ENCODE data around the gene SPEF2. TPM values are rescaled to one million over a fixed set of nuclear protein-coding genes. Genes with fewer than 3 reads are reported as not detected.
A peak's percentile ranks its signal among the peaks of the same experiment; 100 is the strongest.

Gene SPEF2
- total RNA-seq, 1 experiment from 2014 or later, result 2.3 TPM

DNA sequence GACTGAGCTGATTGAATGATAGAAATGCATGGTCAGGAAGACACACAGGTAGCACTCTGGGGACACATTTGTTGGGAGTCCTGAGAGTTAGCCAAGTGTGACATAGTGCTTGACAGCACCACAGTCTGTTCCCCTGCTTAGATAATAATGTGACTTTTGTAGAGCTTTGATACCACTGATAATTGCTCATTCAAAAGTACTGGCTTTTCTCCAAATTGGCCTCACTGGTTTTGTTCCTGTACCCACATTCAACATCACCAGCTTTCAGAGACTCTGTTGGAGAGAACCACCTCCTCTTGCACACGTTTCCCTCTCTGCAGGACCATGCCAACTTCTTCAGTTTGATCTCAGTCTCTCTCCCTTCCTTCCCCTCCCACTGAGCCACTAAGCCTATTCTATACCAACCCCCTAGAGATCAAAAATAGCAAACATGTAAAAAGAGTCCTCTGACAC lies 186.6 kb downstream of the SPEF2 start:
- in situ Hi-C loops (cut with HindIII; ENCODE audit: low pct_unique_long_range_greater_than_20kb, low sequenced_read_pairs), result no loop called here
- DNase-seq (ENCODE audit: low read depth), result no peak

DNA sequence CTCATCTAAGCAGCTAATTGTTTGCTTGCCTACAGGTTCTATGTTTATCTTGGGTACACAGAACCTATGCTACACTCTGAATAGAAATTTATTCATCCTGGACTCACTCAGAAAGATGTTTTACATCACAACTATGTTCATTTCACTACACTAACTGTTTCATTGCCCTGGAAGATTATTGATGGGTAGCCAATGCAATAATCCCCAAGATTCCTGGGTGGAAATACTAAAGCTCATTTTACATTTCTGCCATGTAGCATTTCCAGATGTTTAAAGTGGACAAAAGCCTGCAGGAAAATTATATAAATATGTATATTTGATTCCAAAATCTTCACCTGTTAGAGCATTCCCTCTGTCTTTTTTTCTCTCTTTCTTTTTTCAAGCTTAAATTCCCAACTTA lies 187.2 kb downstream of the SPEF2 start:
- no peak for DNase-seq (ENCODE audit: low read depth)
- in situ Hi-C loops (cut with HindIII; ENCODE audit: low pct_unique_long_range_greater_than_20kb, low sequenced_read_pairs), result no loop called here

GRCh38 chr5:35810601-35811000 lies 192.9 kb downstream of the SPEF2 start:
- in situ Hi-C loops (cut with HindIII; ENCODE audit: low pct_unique_long_range_greater_than_20kb, low sequenced_read_pairs), result no loop called here
- no peak for DNase-seq (ENCODE audit: low read depth)

GRCh38 chr5:35811108-35811741 lies 193.6 kb downstream of the SPEF2 start:
- in situ Hi-C loops (cut with HindIII; ENCODE audit: low pct_unique_long_range_greater_than_20kb, low sequenced_read_pairs), result no loop called here
- no peak for DNase-seq (ENCODE audit: low read depth)

DNA sequence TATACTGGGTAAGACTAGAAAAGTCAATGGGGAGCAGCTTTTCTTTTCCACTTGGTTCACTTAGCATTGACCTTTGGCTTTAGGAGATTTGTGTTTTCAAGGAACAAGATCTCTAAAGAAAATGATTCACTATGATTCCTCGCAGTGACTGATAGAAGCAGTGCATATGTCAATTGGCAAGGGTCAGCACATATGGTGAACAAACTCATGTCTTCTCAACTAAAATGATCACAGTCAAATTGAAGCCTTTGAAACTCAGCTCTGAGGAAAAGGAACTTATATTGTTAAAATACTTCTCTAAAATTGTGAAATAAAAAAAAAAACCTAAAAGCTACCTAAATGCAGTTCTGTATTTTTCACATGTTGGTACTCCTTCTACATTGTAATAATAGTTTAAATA lies 195.9 kb downstream of the SPEF2 start:
- in situ Hi-C loops (cut with HindIII; ENCODE audit: low pct_unique_long_range_greater_than_20kb, low sequenced_read_pairs), result no loop called here

DNA sequence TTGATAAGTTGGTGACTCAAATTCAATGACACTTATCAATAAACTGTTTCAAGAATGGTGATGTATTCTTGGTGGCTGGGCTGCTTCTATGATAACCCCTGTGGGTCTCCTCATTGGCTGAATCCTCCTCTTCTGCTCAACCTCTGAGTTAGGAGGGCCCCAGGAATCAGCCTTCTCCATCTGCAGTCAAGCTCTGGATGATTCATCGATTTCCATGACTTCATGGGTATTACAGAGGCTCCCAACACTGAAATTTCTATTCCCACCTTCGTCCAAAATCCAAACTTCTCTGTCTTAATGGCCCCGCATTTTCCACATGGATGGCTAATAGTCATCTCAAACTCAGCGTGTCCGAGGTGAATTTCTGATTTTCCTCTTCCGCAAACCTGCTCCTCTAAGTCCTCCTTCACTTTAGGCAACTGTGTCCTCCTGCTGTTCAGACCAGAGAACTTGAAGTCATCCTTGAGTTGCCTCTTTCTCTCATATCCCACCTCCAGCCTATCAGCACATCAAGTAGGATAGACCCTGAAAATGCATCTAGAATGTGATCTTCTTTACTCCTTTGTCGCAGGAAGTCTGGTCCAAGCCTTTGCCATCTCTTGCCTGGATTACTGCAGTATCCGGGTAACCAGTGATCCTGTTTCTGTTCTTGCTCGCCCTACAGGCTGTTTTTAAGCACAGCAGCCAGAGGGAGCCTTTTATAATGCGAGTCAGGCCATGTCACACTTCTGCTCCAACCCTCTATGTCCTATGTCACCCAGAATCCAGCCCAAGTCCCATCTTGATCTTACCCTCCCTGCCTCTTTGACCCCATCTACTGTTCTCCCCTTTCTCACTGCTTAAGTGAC lies 197.7 kb downstream of the SPEF2 start:
- in situ Hi-C loops (cut with HindIII; ENCODE audit: low pct_unique_long_range_greater_than_20kb, low sequenced_read_pairs), result no loop called here
- peak; percentile 8 for DNase-seq (ENCODE audit: low read depth)

More for the DNA sequence above, 195.9 kb downstream of the SPEF2 start:
- DNase-seq (ENCODE audit: low read depth), result no peak

GRCh38 chr5:35816881-35817521 lies 199.3 kb downstream of the SPEF2 start:
- DNase-seq (ENCODE audit: low read depth), result no peak
- in situ Hi-C loops (cut with HindIII; ENCODE audit: low pct_unique_long_range_greater_than_20kb, low sequenced_read_pairs), result no loop called here

DNA sequence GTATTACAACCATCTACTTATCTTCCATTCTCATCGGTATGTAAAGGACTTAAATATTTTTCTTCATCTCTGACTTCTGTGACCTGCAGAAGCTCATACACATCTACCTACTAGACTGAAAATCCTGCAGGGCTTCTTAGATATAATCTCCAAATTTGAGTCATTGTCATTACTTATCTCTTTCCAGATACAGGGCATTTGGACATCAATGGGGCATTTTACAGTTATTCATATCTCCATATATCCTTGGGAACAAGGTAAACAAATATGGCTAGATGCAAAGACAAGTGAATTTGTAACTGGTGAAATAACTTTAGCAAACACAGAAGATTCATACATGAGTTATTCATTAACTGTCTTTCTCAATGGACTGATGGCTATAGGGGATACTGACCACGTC lies 201.4 kb downstream of the SPEF2 start:
- in situ Hi-C loops (cut with HindIII; ENCODE audit: low pct_unique_long_range_greater_than_20kb, low sequenced_read_pairs), result no loop called here
- no peak for DNase-seq (ENCODE audit: low read depth)

GRCh38 chr5:35819668-35820067 lies 202.0 kb downstream of the SPEF2 start:
- in situ Hi-C loops (cut with HindIII; ENCODE audit: low pct_unique_long_range_greater_than_20kb, low sequenced_read_pairs), result no loop called here
- no peak for DNase-seq (ENCODE audit: low read depth)

DNA sequence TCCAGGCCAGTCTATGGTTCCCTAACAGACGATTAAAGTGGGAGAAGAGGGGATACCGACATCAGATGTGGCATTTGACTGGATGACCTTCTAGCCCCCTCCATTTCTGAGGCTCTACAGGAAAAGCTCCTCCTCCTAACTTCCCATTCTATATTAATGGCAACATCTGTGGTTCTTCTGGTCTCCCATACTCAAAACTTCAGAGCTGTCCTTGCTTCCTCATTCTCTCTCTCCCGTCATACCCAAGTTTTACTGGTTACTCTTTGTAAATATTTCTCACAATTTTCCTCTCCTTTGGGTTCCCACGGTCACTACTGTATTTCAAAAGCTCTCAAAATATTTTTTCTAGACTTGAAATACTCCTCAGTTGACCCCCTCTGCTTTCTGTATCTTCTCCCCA lies 203.1 kb downstream of the SPEF2 start:
- DNase-seq (ENCODE audit: low read depth), result no peak
- in situ Hi-C loops (cut with HindIII; ENCODE audit: low pct_unique_long_range_greater_than_20kb, low sequenced_read_pairs), result no loop called here

GRCh38 chr5:35821513-35821912 lies 203.8 kb downstream of the SPEF2 start:
- DNase-seq (ENCODE audit: low read depth), result no peak
- in situ Hi-C loops (cut with HindIII; ENCODE audit: low pct_unique_long_range_greater_than_20kb, low sequenced_read_pairs), result no loop called here

DNA sequence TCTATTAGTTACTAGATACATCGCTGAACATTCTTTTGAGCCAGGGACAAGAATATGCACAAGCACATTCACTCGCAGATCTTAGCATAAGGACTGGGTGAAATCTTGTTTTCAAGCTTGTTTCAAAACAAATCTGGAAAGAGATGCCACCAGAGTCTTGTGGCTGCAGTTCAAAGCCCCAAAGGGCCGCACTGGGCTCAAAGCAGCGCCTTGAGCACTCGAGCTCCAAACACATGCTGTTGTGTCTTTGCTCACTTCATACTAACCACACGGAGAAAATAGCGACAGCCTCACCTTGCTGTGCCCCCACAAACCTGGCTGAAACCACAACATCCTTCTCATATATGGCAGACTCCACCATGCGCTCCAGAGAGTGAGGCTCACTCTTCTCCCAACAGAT lies 204.8 kb downstream of the SPEF2 start:
- no peak for DNase-seq (ENCODE audit: low read depth)
- in situ Hi-C loops (cut with HindIII; ENCODE audit: low pct_unique_long_range_greater_than_20kb, low sequenced_read_pairs), result no loop called here

- in situ Hi-C loops (cut with HindIII; ENCODE audit: low pct_unique_long_range_greater_than_20kb, low sequenced_read_pairs), result no loop called here
- DNase-seq (ENCODE audit: low read depth), result no peak
These were observed 205.9 kb downstream of the SPEF2 start for GRCh38 chr5:35823347-35824098.

GRCh38 chr5:35826056-35826455 lies 208.4 kb downstream of the SPEF2 start:
- no peak for DNase-seq (ENCODE audit: low read depth)
- in situ Hi-C loops (cut with HindIII; ENCODE audit: low pct_unique_long_range_greater_than_20kb, low sequenced_read_pairs), result no loop called here

- in situ Hi-C loops (cut with HindIII; ENCODE audit: low pct_unique_long_range_greater_than_20kb, low sequenced_read_pairs), result no loop called here
- DNase-seq (ENCODE audit: low read depth), result no peak
These were observed 208.9 kb downstream of the SPEF2 start for GRCh38 chr5:35826554-35826953.

DNA sequence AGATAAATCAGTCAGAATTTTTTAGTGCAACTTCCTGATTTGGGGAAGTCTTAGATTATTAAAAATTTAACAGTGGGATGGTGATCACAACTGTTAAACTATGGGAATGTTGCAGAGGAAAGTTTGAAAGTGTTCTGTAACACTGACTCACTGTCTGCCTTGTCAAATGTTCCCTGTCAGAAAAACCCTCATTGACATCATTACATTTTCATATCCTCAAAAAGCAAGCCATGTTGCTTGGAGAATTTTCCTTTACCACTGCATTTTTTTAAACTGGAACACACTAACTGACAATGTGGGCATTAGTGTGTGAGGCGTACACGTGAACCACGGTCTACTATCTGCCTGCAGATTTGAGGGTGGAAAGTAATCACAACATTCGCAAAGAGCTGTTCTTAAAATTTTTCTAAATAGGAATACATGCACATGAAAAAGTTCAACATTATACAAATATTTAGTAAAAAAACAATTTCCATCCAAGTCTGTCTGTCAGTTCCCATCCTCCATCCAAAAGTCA lies 210.5 kb downstream of the SPEF2 start:
- no peak for DNase-seq (ENCODE audit: low read depth)
- in situ Hi-C loops (cut with HindIII; ENCODE audit: low pct_unique_long_range_greater_than_20kb, low sequenced_read_pairs), result no loop called here

- no peak for DNase-seq (ENCODE audit: low read depth)
- in situ Hi-C loops (cut with HindIII; ENCODE audit: low pct_unique_long_range_greater_than_20kb, low sequenced_read_pairs), result no loop called here
These were observed 212.9 kb downstream of the SPEF2 start for GRCh38 chr5:35830587-35830986.

GRCh38 chr5:35832762-35833161 lies 215.1 kb downstream of the SPEF2 start:
- in situ Hi-C loops (cut with HindIII; ENCODE audit: low pct_unique_long_range_greater_than_20kb, low sequenced_read_pairs), result no loop called here
- DNase-seq (ENCODE audit: low read depth), result no peak

All from Caki2 (cell line).